HK-2 (cell line): ENCODE results near the gene HTR7.

Source experiments
- DNase-seq: peaks from one replicate; pipeline ENCODE4 v3.0.0-alpha.2; 2018; ENCODE audit not compliant: unreplicated experiment

HTR7 gene

GRCh38 chr10:90740265-90740664 lies 117.6 kb downstream of the HTR7 start:
- no peak for DNase-seq

GRCh38 chr10:90738885-90739284 lies 119.0 kb downstream of the HTR7 start:
- DNase-seq, result no peak

- no peak for DNase-seq
Observed at GRCh38 chr10:90734415-90734814, 123.4 kb downstream of the HTR7 start.

- DNase-seq, result no peak
Observed at GRCh38 chr10:90732581-90732980, 125.3 kb downstream of the HTR7 start.

GRCh38 chr10:90723416-90724068 lies 134.3 kb downstream of the HTR7 start:
- no peak for DNase-seq

GRCh38 chr10:90722832-90723231 lies 135.0 kb downstream of the HTR7 start:
- no peak for DNase-seq

GRCh38 chr10:90718182-90718581 lies 139.7 kb downstream of the HTR7 start:
- no peak for DNase-seq

- no peak for DNase-seq
Observed at GRCh38 chr10:90712529-90712928, 145.3 kb downstream of the HTR7 start.

GRCh38 chr10:90709727-90710126 lies 148.1 kb downstream of the HTR7 start:
- DNase-seq, result no peak

GRCh38 chr10:90707657-90708056 lies 150.2 kb downstream of the HTR7 start:
- no peak for DNase-seq

- no peak for DNase-seq
Observed at GRCh38 chr10:90701428-90701827, 156.4 kb downstream of the HTR7 start.

GRCh38 chr10:90695915-90696676 lies 161.7 kb downstream of the HTR7 start:
- DNase-seq, result no peak
